Thoracic aorta (tissue), 2 donors: ENCODE results near the gene PCNX2. TPM values are rescaled to one million over a fixed set of nuclear protein-coding genes. Genes with fewer than 3 reads are reported as not detected.

ENCODE experiments used
- ATAC-seq: fragments of 150-250 bp; one replicate; pipeline ENCODE4 v1.8.0; 2017; ENCODE audit warnings: low read depth; ENCODE audit not compliant: insufficient number of reproducible peaks, low FRiP score
- DNase-seq: peaks from one replicate; pipeline ENCODE4 v3.0.0-alpha.2; 2020; ENCODE audit warnings: low spot score
- H3K27ac ChIP-seq, 2 donors: fragments of 200-600 bp; sonication (generic); 1 replicate in 1 of 2; 2 replicates in 1 of 2; pipeline ENCODE4 v1.5.1; 2016; ENCODE audit warnings: mild to moderate bottlenecking in 2 of 2, moderate library complexity in 2 of 2
- H3K27me3 ChIP-seq: fragments of 200-600 bp; sonication (generic); replicated peaks from 2 replicates; pipeline ENCODE4 v1.6.0; 2016; ENCODE audit warnings: mild to moderate bottlenecking; ENCODE audit not compliant: insufficient read depth
- H3K36me3 ChIP-seq: fragments of 200-600 bp; sonication (generic); one replicate; pipeline ENCODE4 v1.5.1; 2016
- H3K4me1 ChIP-seq, 2 donors: fragments of 200-600 bp; sonication (generic); 1 replicate in 1 of 2; 2 replicates in 1 of 2; pipeline versions ENCODE4 v1.5.1 to v1.6.0; 2016; ENCODE audit warnings: low read depth in 2 of 2, mild to moderate bottlenecking in 1 of 2; ENCODE audit not compliant: control insufficient read depth in 1 of 2
- H3K4me3 ChIP-seq: fragments of 200-600 bp; sonication (generic); 2 replicates; pipeline ENCODE4 v1.5.1; 2016; ENCODE audit warnings: mild to moderate bottlenecking
- H3K9me3 ChIP-seq: fragments of 200-600 bp; sonication (generic); 2 replicates; pipeline ENCODE4 v1.5.1; 2016
- total RNA-seq, 2 donors: library from RNA; depleted of rRNA; stranded (reverse); fragments of >200 nt; gene quantifications; one replicate each; pipeline versions ENCODE4 v1.1.0 to v1.2.3, GENCODE V29; 2016
- TF ChIP-seq, protein P1 (sequence below): fragments of 200-600 bp; sonication (generic); IDR thresholded peaks from one replicate; pipeline ENCODE4 v1.5.1; 2019; ENCODE audit warnings: antibody characterized with exemption

Gene PCNX2
- total RNA-seq, 2 donors from 2014 or later, result 13.6 to 14.8 TPM

DNA sequence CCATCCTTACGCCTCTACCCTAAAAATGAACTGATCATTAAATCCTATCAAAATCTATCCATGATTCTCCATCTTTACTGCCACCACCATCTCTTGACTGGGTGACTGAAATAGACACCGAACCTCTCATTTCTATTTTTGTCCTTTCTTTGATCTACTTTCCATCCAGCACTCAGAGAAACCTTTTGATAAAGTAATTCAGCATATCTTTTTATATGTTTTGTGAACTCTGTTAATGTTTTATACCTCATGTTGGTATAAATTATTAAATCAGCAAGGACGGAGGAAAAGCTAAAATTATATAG, 13.0 kb downstream of the PCNX2 start:
- TF ChIP-seq, protein P1, sequence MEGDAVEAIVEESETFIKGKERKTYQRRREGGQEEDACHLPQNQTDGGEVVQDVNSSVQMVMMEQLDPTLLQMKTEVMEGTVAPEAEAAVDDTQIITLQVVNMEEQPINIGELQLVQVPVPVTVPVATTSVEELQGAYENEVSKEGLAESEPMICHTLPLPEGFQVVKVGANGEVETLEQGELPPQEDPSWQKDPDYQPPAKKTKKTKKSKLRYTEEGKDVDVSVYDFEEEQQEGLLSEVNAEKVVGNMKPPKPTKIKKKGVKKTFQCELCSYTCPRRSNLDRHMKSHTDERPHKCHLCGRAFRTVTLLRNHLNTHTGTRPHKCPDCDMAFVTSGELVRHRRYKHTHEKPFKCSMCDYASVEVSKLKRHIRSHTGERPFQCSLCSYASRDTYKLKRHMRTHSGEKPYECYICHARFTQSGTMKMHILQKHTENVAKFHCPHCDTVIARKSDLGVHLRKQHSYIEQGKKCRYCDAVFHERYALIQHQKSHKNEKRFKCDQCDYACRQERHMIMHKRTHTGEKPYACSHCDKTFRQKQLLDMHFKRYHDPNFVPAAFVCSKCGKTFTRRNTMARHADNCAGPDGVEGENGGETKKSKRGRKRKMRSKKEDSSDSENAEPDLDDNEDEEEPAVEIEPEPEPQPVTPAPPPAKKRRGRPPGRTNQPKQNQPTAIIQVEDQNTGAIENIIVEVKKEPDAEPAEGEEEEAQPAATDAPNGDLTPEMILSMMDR, result no peak
- no peak overlapping the region for H3K27ac ChIP-seq
- H3K36me3 ChIP-seq, result no peaks in the 10 kb centered on the region
- ATAC-seq (no peak), DNase-seq (no peak)
- H3K27me3 ChIP-seq, result no peaks in the 10 kb centered on the region
- H3K4me1 ChIP-seq, result no peaks in the 10 kb centered on the region
- no peak overlapping the region for H3K4me3 ChIP-seq
- no peaks in the 10 kb centered on the region for H3K9me3 ChIP-seq

DNA sequence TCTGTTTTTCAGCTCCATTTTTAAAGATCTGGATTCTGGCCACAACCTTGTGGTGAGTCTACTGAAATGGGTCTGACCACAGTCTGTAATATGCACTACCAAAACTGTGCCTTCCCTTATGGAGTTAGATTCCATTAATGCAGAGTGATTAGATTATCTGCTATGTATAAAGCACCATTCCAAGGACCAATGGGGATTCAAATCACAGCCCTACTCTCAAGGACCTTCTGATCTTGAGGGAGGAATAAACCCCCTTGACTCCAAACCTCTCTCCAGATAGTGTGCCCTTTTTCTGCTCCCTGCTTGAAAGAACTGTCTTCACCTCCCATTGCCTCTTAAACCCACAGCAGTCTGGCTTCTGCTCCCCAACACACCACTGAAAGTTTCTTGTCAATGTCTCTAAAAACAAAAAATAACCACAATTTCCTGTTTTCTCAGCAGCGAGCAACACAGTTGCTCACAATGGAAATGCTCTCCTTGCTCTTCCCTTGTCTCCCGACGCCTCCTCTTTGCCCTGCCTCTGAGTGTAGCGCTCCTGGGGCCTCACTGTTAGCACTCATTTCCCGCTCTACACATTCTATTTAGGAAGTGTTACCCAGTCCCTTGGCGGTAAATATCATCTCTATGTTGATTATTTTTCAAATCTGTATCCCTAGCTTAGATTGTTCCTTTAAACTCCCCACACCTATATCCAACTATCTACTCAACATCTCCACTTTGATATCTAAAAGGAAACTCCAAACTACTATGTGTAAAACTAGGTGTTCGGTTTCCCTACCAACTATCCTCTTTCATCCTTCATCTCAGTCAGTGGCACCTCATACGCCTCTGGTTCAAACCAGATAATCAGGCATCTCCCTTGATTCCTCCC, 13.6 kb downstream of the PCNX2 start:
- no peaks in the 10 kb centered on the region for H3K36me3 ChIP-seq
- no peaks in the 10 kb centered on the region for H3K4me1 ChIP-seq
- DNase-seq, result no peak
- no peaks in the 10 kb centered on the region for H3K27me3 ChIP-seq
- no peaks in the 10 kb centered on the region for H3K9me3 ChIP-seq
- H3K4me3 ChIP-seq, result no peak overlapping the region
- H3K27ac ChIP-seq, result no peak overlapping the region
- TF ChIP-seq, protein P1, result no peak
- no peak for ATAC-seq

DNA sequence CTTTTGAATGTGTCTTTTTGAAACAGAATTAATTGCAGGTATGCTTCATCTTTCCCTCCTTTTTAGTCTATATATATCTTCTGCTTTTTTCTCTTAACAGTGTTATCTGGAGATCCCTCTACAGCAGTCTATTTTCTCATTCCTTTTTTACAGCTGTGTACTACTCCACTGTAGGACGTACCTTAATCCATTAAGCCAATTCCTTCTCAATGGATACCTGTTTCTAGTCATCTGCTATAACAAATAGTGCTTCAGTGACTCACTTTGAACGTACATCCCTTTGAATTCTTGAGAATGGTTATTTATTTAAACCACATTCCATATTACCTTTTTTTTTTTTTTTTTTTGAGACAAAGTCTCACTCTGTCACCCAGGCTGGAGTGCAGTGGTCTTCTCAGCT, 15.6 kb downstream of the PCNX2 start:
- no peaks in the 10 kb centered on the region for H3K9me3 ChIP-seq
- ATAC-seq, result no peak
- H3K4me1 ChIP-seq, result no peaks in the 10 kb centered on the region
- DNase-seq, result no peak
- H3K36me3 ChIP-seq, result no peaks in the 10 kb centered on the region
- H3K4me3 ChIP-seq, result no peak overlapping the region
- no peaks in the 10 kb centered on the region for H3K27me3 ChIP-seq
- H3K27ac ChIP-seq, result no peak overlapping the region
- TF ChIP-seq, protein P1, result no peak

DNA sequence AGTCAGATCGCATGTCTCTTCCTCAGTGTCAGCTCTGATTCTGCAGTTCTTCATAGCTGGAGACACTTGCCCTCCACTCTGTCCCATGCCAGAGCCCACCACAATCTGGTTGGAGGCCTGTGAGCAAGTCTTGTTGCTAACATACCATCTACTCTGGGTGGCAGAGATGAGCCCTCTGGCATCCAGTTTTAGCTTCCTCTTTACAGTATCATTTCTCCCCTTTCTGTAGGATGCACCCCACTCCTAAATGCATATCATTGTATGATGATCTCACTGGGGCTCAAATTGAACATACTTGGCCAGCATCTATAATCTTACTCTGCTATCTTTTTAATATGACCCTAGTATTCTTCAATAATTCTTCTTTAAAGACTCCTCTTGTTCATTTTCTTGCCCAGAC, 16.9 kb downstream of the PCNX2 start:
- TF ChIP-seq, protein P1, result no peak
- Histone ChIP-seq H3K4me1 (no peaks in the 10 kb centered on the region), H3K4me3 (no peak overlapping the region), H3K27ac (no peak overlapping the region), H3K27me3 (no peaks in the 10 kb centered on the region), H3K36me3 (no peaks in the 10 kb centered on the region), H3K9me3 (no peaks in the 10 kb centered on the region)
- ATAC-seq, result no peak
- DNase-seq, result no peak

DNA sequence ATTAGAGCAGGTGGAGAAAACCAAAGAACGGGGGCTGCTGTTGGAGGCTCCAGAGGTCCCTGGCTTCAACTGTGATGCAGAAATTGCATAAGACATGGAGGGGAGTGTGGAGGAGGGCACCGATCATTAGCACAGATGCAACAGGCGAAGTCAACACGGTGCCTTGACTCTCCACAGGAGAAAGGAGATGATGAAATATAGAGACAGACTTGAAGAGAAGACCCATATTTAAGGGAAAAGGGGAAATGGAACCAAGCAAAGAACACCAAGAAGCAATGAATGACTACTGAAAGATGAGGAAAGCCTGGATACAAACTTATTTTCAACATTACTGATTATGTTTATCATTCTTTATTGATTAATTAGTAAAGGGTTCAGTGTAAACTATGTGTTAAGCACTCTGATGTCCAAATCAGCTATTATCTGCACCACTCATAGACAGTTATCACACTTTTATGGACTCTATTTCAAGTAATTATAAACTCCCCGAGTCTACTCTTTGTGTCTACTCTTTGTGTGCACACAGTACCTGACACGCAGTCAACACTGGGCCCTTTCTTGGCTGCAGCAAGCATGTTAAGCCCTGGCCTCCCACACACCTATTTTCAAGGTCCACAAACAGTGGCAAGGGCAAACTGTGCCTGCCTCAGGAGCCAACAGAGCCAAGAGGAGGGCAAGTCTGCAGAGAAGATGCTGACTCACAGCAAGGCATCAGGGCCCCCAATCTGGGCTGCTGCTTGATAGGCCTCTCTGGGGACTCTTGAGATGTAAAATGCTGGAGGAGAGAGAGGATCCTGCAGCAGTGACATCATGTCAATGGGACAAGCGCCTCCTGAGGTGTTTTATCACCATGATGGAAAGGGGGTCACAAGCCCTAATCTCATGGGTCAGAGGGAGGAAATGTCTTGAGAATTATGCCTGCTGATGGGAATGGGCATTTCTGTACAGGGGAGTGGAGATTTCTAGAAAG, 17.6 kb downstream of the PCNX2 start:
- ATAC-seq, result no peak
- Histone ChIP-seq H3K4me1 (no peaks in the 10 kb centered on the region), H3K27me3 (no peaks in the 10 kb centered on the region), H3K36me3 (no peaks in the 10 kb centered on the region), H3K4me3 (no peak overlapping the region), H3K9me3 (no peaks in the 10 kb centered on the region), H3K27ac (no peak overlapping the region)
- DNase-seq, result no peak
- TF ChIP-seq, protein P1, result no peak
